K562 (cell line): ENCODE data around the gene GNL3. TPM values are rescaled to one million over a fixed set of nuclear protein-coding genes. Genes with fewer than 3 reads are reported as not detected.

Experiments used
- BACH1 ChIP-seq: fragments of 200-800 bp; sonication (Bioruptor generic); IDR thresholded peaks from 2 replicates; pipeline ENCODE4 v1.6.1; 2016; ENCODE audit warnings: missing genetic modification characterization, missing compliant biosample characterization
- E2F5 ChIP-seq: sonication (generic); formaldehyde crosslinking; IDR thresholded peaks from 2 replicates; pipeline ENCODE4 v1.8.0; 2022; ENCODE audit warnings: mild to moderate bottlenecking, missing genetic modification reagents
- ELK1 ChIP-seq: sonication (generic); formaldehyde crosslinking; IDR thresholded peaks from 2 replicates; pipeline ENCODE4 v1.8.1; 2022; ENCODE audit warnings: missing genetic modification reagents
- ETS2 ChIP-seq: IDR thresholded peaks from 2 replicates; pipeline ENCODE4 v1.6.1; 2016; ENCODE audit warnings: borderline replicate concordance, missing genetic modification characterization, mild to moderate bottlenecking, moderate library complexity, missing compliant biosample characterization; ENCODE audit not compliant: poor library complexity, severe bottlenecking
- ETV1 ChIP-seq: fragments of 450-650 bp; conservative IDR thresholded peaks from 2 replicates; pipeline ENCODE4 v1.6.1; 2016; ENCODE audit warnings: missing genetic modification characterization, control low read depth, low read depth, missing compliant biosample characterization
- GABPB2 ChIP-seq: fragments of 250-450 bp; sonication (Bioruptor Pico); conservative IDR thresholded peaks from 2 replicates; pipeline ENCODE4 v1.5.1; 2021; ENCODE audit warnings: mild to moderate bottlenecking
- HIVEP1 ChIP-seq: fragments of 250-450 bp; sonication (Bioruptor Pico); IDR thresholded peaks from 2 replicates; pipeline ENCODE4 v1.4.0; 2020; ENCODE audit warnings: mild to moderate bottlenecking
- IRF9 ChIP-seq: fragments of 450-650 bp; IDR thresholded peaks from 2 replicates; pipeline ENCODE4 v1.6.1; 2016; ENCODE audit warnings: missing biosample characterization, missing genetic modification characterization
- PHF8 ChIP-seq: fragments of 200-600 bp; sonication (generic); IDR thresholded peaks from 2 replicates; pipeline ENCODE4 v1.6.1; 2012; ENCODE audit warnings: mixed run types, mild to moderate bottlenecking, inconsistent platforms, low read length, moderate library complexity, borderline replicate concordance
- SREBF1 ChIP-seq: fragments of 150-350 bp; IDR thresholded peaks from 2 replicates; pipeline ENCODE4 v1.6.1; 2014; ENCODE audit warnings: antibody characterized with exemption, low read depth, low read length, borderline replicate concordance
- TAF7 ChIP-seq: fragments of 450-650 bp; IDR thresholded peaks from 2 replicates; pipeline ENCODE4 v1.6.1; 2016; ENCODE audit warnings: missing genetic modification characterization, missing compliant biosample characterization
- ZNF146 ChIP-seq: IDR thresholded peaks from one replicate; pipeline ENCODE4 v1.6.1; 2018; ENCODE audit warnings: missing compliant biosample characterization; ENCODE audit not compliant: unreplicated experiment
- polyA plus RNA-seq, 8 experiments: library from polyadenylated mRNA; depleted of rRNA in 4 of 8; stranded (reverse) in 5 of 8; unstranded in 3 of 8; fragments of >200 nt; fragmentation: Nextera tagmentation in 2 of 8; fragmentation: Illumina TruSeq in 1 of 8; extraction: Ambion mirVana in 2 of 8; extraction: Trizol in 1 of 8; gene quantifications; 2 replicates each; pipeline versions ENCODE4 v1.2.1 to v1.2.3, GENCODE V29; 2011 to 2014; ENCODE audit warnings: inconsistent platforms in 1 of 8, missing spikeins in 1 of 8
- total RNA-seq, 7 experiments: library from RNA; depleted of rRNA in 6 of 7; stranded (reverse); fragments of >200 nt in 6 of 7; fragmentation: Illumina TruSeq in 2 of 7; extraction: Trizol in 2 of 7; gene quantifications; 2 replicates each; pipeline versions ENCODE4 v1.2.1 to v1.2.3, GENCODE V29; 2011 to 2021; ENCODE audit warnings: low replicate concordance in 1 of 7
- TF ChIP-seq, protein P1 (sequence below): fragments of 450-650 bp; IDR thresholded peaks from 2 replicates; pipeline ENCODE4 v1.6.1; 2016; ENCODE audit warnings: mild to moderate bottlenecking
- TF ChIP-seq, protein P2 (sequence below): fragments of 250-450 bp; sonication (Bioruptor Pico); IDR thresholded peaks from 2 replicates; pipeline ENCODE4 v1.4.0; 2020

GNL3 gene
- total and polyA plus RNA-seq, 9 of the 15 experiments (the other 6 are each of a cell fraction or from before 2014, with no cell fraction given) = 132 to 313 (median 220) TPM

DNA sequence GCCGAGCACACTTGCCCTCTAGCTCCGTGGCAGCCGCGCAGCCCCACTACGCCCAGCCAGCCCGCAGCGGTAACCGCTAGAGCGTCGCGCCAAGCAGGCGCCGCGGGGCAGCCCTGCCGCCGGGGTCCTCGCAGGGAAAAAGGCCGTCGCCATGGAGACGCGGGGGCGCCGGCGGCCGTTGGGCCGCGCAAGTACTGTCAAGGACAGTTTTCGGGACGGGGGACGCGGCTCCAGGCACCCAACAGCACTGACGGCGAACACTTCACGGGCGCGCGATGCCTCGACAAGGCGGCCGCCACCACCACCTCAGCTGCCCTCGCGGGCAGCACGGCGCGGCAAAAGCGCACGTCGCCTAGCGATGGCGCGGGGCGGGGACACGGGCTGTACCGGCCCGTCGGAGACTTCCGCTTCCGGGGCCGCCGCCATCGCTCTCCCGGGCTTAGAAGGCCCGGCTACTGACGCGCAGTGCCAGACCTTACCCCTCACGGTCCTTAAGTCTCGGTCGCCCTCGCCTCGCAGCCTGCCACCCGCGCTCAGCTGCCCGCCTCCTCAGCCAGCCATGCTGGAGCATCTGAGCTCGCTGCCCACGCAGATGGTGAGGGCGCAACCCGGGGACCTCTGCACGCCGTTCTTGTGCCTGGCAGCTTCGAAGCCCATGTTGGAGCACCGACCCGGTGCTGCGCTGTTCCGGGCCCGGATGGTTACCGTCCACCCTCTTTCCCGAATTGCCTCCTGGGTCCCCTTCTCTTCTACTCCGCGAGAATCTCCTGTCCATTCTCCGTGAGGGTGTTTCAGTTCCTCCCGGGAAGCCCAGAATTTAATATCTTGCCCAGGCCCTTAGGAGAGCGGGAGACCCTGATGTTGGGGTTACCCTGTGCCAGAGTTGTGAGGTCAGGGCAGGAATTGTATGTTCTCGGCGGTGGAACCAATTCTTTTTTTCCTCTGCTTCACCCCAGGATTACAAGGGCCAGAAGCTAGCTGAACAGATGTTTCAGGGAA is 20.2 kb downstream of the GNL3 start, which contains the start of the genes GLT8D1 and SPCS1 (continued):
- TF ChIP-seq, protein P1, sequence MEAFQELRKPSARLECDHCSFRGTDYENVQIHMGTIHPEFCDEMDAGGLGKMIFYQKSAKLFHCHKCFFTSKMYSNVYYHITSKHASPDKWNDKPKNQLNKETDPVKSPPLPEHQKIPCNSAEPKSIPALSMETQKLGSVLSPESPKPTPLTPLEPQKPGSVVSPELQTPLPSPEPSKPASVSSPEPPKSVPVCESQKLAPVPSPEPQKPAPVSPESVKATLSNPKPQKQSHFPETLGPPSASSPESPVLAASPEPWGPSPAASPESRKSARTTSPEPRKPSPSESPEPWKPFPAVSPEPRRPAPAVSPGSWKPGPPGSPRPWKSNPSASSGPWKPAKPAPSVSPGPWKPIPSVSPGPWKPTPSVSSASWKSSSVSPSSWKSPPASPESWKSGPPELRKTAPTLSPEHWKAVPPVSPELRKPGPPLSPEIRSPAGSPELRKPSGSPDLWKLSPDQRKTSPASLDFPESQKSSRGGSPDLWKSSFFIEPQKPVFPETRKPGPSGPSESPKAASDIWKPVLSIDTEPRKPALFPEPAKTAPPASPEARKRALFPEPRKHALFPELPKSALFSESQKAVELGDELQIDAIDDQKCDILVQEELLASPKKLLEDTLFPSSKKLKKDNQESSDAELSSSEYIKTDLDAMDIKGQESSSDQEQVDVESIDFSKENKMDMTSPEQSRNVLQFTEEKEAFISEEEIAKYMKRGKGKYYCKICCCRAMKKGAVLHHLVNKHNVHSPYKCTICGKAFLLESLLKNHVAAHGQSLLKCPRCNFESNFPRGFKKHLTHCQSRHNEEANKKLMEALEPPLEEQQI = no peak
- TF ChIP-seq E2F5 (CRISPR knock-in tag) (no peak), ELK1 (CRISPR knock-in tag) (no peak), ZNF146 (CRISPR knock-in tag) (no peak), HIVEP1 (CRISPR knock-in tag) (no peak), PHF8 (peak; percentile 91), ETV1 (tag) (no peak), BACH1 (tag) (no peak), SREBF1 (no peak), GABPB2 (CRISPR knock-in tag) (no peak), TAF7 (tag) (0 out of 2 replicates have a peak, but pooled peaks have one; percentile 43), IRF9 (tag) (no peak), ETS2 (no peak)
- TF ChIP-seq, protein P2, sequence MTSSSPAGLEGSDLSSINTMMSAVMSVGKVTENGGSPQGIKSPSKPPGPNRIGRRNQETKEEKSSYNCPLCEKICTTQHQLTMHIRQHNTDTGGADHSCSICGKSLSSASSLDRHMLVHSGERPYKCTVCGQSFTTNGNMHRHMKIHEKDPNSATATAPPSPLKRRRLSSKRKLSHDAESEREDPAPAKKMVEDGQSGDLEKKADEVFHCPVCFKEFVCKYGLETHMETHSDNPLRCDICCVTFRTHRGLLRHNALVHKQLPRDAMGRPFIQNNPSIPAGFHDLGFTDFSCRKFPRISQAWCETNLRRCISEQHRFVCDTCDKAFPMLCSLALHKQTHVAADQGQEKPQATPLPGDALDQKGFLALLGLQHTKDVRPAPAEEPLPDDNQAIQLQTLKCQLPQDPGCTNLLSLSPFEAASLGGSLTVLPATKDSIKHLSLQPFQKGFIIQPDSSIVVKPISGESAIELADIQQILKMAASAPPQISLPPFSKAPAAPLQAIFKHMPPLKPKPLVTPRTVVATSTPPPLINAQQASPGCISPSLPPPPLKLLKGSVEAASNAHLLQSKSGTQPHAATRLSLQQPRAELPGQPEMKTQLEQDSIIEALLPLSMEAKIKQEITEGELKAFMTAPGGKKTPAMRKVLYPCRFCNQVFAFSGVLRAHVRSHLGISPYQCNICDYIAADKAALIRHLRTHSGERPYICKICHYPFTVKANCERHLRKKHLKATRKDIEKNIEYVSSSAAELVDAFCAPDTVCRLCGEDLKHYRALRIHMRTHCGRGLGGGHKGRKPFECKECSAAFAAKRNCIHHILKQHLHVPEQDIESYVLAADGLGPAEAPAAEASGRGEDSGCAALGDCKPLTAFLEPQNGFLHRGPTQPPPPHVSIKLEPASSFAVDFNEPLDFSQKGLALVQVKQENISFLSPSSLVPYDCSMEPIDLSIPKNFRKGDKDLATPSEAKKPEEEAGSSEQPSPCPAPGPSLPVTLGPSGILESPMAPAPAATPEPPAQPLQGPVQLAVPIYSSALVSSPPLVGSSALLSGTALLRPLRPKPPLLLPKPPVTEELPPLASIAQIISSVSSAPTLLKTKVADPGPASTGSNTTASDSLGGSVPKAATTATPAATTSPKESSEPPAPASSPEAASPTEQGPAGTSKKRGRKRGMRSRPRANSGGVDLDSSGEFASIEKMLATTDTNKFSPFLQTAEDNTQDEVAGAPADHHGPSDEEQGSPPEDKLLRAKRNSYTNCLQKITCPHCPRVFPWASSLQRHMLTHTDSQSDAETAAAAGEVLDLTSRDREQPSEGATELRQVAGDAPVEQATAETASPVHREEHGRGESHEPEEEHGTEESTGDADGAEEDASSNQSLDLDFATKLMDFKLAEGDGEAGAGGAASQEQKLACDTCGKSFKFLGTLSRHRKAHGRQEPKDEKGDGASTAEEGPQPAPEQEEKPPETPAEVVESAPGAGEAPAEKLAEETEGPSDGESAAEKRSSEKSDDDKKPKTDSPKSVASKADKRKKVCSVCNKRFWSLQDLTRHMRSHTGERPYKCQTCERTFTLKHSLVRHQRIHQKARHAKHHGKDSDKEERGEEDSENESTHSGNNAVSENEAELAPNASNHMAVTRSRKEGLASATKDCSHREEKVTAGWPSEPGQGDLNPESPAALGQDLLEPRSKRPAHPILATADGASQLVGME (CRISPR knock-in tag) = no peak
